GM19328 (cell line): ENCODE results near the gene CHTF8.

Experiments
- ATAC-seq: cut with Tn5 transposase; IDR thresholded peaks from one replicate; pipeline ENCODE4 v1.9.1; 2021; ENCODE audit warnings: mild to moderate bottlenecking, moderate library complexity; ENCODE audit not compliant: unreplicated experiment

CHTF8 gene

DNA sequence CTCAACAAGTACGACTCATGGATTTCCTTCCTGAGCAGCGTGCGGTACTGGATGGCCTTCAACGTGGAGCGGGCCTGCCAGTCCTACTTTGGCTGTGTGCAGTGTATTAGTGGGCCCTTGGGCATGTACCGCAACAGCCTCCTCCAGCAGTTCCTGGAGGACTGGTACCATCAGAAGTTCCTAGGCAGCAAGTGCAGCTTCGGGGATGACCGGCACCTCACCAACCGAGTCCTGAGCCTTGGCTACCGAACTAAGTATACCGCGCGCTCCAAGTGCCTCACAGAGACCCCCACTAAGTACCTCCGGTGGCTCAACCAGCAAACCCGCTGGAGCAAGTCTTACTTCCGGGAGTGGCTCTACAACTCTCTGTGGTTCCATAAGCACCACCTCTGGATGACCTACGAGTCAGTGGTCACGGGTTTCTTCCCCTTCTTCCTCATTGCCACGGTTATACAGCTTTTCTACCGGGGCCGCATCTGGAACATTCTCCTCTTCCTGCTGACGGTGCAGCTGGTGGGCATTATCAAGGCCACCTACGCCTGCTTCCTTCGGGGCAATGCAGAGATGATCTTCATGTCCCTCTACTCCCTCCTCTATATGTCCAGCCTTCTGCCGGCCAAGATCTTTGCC is 17.9 kb downstream of the CHTF8 start:
- ATAC-seq, result no peak

DNA sequence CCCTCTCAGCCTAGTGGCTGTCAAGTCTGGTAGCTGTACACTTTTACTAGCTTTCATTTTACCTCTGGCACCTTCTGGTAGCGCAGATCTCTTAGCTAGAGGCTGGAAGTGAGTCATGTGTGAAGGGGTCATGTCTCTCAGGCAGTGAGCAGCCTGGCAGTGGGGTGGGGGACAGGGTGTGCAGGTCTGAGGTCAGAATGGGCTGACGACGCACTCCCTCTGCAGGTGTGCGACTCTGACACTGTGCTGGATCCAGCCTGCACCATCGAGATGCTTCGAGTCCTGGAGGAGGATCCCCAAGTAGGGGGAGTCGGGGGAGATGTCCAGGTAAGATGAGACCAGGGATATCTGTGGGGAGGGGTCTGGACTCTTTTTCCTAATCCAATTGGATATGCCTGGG is 19.2 kb downstream of the CHTF8 start:
- ATAC-seq, result no peak

DNA sequence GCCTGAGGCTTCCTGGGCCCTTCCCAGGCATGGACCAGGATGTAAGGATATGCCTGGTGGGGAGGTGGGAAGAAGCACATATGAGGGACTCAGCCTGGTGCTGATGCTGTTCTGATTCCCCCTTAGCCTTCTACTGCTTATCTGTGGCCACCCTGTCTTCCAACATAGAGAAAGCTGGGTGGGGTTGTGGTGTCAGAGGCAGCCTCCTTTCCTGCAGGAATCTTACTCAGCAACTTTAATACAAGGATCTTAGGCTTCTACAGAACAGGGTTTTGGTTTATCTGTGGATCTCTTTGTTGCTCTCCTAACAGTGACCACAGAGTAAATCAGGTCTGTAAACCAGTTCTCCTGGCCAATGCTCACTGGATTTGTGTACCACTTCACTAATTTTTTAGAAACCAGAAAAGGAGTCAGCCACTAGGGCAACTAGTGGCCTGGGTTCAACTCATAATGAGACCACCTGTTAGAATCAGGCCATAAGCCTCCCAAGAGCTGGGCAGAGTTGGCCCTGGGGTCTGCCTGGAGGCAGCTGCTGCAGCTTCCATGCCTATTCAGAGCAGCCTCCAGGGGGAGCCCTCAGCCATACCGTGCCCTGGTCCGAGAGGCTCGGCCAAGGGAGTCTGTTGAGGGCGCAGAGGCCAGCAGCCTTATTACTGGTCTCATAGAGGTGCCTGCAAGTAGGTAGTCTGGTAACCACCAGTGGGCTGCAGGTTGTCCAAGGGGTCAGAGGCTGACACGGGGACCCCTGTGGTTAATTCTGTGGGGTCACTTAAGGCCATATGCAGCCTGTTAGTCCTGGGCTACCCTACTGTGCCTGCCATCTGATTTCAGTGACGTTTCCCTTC is 19.9 kb downstream of the CHTF8 start:
- no peak for ATAC-seq

GRCh38 chr16:69111876-69112230 is 20.5 kb downstream of the CHTF8 start:
- ATAC-seq, result no peak

DNA sequence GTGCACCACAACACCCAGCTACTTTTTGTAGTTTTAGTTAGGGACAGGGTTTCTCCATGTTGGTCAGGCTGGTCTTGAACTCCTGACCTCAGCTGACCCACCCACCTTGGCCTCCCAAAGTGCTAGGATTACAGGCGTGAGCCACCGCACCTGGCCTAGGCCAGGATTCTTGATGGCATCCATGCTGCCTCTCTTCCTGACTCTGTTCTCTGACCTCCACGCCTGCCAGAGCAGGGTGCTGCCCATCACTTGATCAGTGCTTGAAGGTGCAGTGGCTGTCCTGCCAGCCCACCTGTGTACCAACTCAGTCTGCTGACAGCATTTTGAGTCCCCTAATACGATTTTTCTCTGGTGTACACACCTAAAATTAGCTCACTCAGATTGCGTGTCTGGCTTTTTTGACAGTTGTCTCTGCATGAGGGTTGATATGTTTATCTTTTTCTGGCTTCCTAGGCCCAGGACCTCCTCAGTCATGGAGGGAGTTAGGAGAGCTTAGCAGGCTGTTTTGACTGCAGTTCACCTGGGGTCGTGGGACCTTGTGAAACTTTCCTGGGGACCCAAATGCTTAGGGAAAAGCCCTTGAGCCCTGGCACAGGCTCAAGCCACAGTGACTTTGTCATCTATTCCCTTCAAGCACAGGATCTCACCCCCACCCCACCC is 21.0 kb downstream of the CHTF8 start:
- no peak for ATAC-seq

DNA sequence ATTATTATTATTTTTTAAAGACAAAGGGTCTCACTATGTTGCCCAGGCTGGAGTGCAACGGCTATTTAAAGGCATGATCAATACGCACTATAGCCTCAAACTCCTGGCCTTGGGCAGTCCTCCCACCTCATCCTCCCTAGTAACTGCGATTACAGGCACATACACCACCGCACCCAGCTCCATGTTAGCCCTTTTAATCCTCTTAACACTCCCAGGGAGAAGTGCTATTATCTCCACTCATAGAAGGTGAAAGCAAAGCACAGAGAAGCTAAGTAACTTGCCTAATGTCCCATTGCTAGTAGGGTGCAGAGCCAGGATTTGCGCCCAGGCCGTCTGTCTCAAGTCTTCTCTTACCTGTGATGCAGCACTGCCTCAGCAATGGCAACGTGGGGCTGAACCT is 22.0 kb downstream of the CHTF8 start:
- no peak for ATAC-seq

DNA sequence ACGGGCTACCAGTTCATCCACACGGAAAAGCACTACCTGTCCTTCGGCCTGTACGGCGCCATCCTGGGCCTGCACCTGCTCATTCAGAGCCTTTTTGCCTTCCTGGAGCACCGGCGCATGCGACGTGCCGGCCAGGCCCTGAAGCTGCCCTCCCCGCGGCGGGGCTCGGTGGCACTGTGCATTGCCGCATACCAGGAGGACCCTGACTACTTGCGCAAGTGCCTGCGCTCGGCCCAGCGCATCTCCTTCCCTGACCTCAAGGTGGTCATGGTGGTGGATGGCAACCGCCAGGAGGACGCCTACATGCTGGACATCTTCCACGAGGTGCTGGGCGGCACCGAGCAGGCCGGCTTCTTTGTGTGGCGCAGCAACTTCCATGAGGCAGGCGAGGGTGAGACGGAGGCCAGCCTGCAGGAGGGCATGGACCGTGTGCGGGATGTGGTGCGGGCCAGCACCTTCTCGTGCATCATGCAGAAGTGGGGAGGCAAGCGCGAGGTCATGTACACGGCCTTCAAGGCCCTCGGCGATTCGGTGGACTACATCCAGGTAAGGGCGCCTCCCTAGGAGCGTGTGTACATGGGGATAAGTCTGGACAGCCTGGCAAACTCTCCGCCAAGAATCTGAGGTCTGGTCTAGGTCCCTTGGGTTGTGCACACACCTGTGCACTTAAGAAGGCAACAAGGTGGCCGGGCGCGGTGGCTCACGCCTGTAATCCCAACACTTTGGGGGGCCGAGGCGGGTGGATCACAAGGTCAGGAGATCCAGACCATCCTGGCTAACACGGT is 22.7 kb downstream of the CHTF8 start:
- ATAC-seq, result no peak

- no peak for ATAC-seq
These were observed 23.5 kb downstream of the CHTF8 start for GRCh38 chr16:69108905-69109252.

DNA sequence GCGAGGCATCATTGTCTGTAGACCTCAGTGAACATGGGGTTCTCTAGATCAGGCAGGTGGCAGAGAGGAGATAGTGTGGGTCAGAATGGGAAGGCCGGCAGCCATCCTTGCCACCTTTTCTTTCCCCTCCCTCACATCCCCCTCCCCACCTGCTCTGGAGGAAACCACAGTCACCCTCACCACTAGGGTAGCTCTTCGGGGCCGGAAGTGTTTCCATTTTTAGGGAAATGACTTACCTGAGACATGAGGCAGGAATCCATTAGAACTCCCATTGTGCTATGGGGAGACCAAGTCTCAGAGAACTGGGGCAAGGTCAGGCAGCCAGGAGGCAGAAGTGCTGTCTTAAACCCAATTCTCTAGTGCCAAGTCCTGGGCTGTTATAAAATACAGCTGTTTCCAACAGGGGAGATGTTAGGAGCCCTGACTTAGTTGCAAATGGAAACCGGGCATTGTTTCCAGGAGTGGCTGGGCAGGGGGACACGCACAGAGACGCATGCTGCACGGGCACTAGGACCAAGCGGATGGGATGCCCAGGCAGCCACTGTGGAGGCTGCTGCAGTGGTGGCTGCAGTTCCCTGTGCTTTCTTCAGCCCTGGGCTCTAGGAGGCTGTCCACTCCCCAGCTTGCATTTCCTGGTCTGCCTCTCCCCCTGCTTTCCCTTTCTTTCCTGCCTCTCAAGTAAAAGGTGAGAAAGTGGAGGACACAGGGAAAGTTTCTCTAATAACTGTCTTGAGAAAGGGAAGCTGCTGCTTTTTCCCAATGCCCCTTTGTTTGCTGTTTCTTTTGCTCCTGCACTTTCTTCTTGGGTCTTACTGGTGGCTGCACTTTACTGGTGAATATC is 24.1 kb downstream of the CHTF8 start:
- ATAC-seq, result no peak

GRCh38 chr16:69107316-69107962 is 24.9 kb downstream of the CHTF8 start:
- no peak for ATAC-seq

DNA sequence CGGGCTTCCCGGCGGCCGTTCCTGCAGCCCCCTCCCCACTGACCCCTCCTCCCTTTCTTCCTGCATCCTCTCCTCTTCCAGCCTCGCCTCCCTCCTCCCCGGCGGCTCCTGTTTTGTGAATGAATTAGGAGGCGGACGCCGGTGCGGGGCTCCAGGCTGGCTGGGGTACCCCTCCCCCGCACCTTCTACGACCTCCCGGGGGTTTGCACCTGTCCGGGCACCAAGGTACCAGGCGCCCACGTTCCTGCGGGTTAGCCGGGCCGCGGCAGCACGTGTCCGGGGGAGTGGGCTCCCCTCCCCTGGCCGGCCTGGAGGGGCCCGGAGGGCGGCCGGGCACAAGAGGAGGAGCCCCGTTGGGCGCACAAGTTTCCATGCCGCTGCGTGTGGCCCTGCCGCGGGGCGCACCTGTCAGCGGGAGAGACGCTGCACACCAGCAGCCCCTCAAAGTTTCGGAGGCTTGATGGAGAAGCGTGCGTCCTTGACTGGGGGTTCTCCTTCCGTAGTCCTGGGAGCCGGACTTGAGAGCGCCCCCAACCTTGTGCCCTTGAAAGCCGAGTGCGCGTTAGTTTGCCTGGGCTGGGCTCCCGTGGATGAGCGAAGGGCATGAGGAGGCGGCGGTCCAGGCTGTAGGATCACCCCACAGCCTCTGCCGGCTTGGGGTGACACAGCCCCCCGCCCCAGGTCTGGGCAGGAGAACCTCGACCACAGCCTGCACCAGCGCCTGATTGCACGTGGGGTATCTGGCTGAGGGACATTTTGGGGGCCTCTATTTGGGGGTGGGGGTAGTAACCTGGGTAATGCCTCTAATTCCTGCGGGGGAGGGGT is 25.7 kb downstream of the CHTF8 start:
- ATAC-seq, result no peak

DNA sequence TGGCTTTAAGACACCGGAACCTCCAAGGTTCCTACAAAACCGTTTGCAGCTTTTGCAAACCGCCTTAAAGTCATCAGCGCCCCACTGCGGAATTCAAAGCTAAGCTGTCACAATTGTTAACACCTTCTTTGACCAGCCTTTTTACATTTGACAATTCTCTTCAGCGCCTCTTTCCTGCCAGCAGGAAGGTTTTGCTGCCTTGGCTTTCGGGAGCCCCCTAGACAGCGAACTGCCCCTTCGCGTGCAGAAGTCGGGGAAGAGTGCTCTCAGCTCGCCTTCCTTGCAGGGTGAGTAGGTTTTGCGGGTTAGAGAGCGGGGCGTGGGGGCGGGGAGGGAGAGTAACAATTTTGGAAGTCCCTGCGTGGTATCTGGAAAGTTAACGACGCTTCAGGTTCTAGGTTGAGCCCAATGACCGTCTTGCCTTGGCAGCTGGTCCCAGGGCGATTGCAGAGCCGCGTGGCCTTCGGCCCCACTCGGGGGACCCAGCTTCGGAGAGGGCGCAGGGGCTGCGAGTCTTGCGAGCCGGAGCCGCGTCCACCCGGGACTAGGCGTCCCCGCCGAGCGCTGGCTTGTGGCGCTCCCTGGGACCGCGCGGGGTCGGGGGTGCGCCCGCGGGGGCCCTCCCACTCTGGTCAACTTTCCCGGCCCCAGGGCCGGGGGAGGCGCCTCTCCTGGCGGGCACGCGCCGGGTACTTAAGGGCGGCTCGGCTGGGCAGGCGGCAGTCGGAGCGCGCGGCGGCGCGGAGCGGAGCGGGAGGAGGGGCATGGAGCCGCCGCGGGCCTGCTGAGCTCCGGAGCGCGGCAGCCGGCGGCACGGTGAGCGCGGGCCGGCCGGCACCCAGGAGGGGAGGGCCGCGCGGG is 26.7 kb downstream of the CHTF8 start, which contains the start of gene HAS3:
Gene HAS3, plus strand, starts transcription at position 153 of the 861 bp plus-strand sequence. CDS start 3,743 bp downstream, outside the sequence.
- ATAC-seq, result no peak

GRCh38 chr16:69100071-69100691 is 32.2 kb downstream of the CHTF8 start:
- ATAC-seq, result no peak

DNA sequence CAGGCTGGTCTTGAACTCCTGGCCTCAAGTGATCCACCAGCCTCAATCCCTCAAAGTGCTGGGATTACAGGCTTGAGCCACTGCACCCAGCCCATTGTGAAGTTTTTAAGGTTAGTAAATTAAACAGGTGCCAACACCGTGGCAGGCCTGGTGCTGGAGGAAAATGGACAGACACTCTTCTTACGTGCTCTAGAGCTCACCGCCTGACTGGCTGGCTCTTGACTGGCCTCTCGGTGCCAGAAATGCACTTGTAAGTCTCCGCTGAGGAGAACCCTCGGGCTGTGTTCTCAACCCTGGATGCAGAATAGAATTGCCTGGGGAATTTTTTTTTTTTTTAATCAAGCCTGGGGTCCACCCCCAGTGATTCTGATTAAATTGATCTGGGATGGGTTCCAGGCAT is 37.2 kb downstream of the CHTF8 start:
- no peak for ATAC-seq

DNA sequence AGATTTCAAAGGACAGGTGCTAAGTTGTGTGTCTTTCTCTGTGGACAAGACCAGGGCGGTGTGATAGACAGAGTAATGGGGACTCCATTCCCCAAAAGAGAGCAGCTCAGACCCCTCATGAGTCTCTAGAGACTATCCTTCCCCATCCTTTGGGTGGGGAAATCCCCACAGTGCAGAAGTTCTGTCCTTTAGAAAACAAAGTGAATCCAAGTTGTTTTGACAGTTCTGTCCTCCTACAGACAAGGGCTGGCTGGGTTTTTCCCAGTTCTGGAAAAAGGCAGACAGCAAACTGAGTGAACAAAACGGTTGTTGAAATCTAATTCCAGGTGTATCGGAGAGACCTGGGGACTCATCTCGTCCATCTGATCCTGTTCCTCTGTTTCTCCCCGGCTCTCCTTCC is 37.9 kb downstream of the CHTF8 start:
- no peak for ATAC-seq

GRCh38 chr16:69093974-69094373 is 38.4 kb downstream of the CHTF8 start:
- no peak for ATAC-seq

DNA sequence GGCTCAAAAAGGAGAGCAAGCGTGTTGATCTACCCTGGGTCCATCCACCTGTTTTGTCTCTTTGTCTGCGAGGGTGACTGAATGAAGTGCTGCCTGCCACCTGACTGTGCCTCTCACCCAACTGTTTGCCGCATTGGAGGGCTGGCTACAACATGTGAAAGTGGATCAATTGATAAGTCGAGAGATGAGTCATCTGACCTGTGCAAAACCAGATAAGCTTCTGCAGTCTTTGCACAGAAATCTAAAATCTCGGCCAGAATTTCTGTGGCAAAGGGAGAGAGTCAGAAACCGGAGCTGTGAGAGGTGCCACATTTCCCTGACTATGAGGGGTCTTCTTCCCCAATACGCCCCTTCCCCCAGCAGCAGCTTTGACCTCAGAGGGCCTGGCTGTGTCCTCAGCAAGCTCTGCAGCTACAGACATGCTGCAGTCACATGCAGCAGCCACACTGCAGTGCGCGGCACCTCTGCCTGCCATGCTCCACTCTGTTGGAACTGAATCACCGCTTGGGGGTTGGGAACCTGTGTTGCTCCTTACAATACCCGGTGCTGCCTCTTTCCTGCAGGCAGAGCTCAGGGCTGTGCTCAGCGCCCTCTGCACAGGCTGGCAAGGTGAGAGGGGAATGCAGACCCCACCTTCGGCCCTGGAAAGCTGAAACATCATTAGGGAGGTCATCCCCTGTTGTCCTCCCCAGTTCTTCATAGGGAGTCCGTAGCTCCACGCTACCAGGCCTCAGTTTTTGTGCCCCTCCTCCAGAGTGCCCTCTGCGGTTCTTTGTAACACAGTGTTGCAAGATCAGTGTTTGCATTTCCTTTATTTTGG is 43.1 kb downstream of the CHTF8 start:
- no peak for ATAC-seq
